HCT116 (cell line): ENCODE data around the gene PCSK2.

ENCODE experiments used
- EZH2phosphoT487 ChIP-seq: fragments of 200-600 bp; IDR thresholded peaks from 2 replicates; pipeline ENCODE4 v1.6.1; 2018; ENCODE audit warnings: antibody characterized with exemption, borderline replicate concordance
- POLR2AphosphoS5 ChIP-seq: IDR thresholded peaks from 2 replicates; pipeline ENCODE4 v1.6.1; 2011; ENCODE audit warnings: mild to moderate bottlenecking, low read depth, low read length, moderate library complexity
- RAD21 ChIP-seq: IDR thresholded peaks from 2 replicates; pipeline ENCODE4 v1.6.1; 2012; ENCODE audit warnings: low read depth, mild to moderate bottlenecking
- SIN3A ChIP-seq: IDR thresholded peaks from 2 replicates; pipeline ENCODE4 v1.6.1; 2012; ENCODE audit warnings: low read depth
- YY1 ChIP-seq: IDR thresholded peaks from 2 replicates; pipeline ENCODE4 v1.6.1; 2011; ENCODE audit warnings: low read length, low read depth, moderate library complexity, mild to moderate bottlenecking; ENCODE audit not compliant: insufficient replicate concordance; ENCODE audit errors: extremely low read depth
- TF ChIP-seq, protein P1 (sequence below), 3 experiments: fragments of 200-600 bp in 1 of 3; sonication (generic) in 1 of 3; IDR thresholded peaks in 2 of 3; conservative IDR thresholded peaks in 1 of 3; 2 replicates each; pipeline ENCODE4 v1.5.1; 2012 to 2017; ENCODE audit warnings: low read depth in 2 of 3, low read length in 2 of 3, antibody characterized with exemption in 1 of 3, borderline replicate concordance in 1 of 3, control low read depth in 1 of 3, mild to moderate bottlenecking in 1 of 3, mixed read lengths in 1 of 3, mixed run types in 1 of 3, moderate library complexity in 1 of 3; ENCODE audit not compliant: insufficient read depth in 1 of 3
- TF ChIP-seq, protein P2 (sequence below): IDR thresholded peaks from 2 replicates; pipeline ENCODE4 v1.6.1; 2012

DNA sequence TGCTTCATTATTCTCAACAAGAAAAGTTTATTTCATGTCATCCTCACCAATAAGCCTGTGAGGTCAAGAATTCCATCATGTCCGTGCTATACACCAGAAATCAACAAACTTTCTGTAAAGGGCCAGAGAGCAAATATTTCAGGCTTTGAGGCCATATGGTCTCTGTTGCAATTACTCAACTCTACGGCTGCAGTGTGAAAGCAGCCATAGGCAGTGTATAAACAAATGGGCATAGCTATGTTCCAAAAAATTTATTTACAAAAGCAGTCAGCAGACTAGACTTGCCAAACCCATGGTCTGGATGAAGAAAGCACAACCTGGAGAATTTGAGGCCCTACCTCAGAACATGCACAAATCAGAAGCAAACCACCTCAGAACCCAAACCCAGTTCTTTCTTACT, 118.5 kb downstream of the PCSK2 start:
- TF ChIP-seq, protein P1, sequence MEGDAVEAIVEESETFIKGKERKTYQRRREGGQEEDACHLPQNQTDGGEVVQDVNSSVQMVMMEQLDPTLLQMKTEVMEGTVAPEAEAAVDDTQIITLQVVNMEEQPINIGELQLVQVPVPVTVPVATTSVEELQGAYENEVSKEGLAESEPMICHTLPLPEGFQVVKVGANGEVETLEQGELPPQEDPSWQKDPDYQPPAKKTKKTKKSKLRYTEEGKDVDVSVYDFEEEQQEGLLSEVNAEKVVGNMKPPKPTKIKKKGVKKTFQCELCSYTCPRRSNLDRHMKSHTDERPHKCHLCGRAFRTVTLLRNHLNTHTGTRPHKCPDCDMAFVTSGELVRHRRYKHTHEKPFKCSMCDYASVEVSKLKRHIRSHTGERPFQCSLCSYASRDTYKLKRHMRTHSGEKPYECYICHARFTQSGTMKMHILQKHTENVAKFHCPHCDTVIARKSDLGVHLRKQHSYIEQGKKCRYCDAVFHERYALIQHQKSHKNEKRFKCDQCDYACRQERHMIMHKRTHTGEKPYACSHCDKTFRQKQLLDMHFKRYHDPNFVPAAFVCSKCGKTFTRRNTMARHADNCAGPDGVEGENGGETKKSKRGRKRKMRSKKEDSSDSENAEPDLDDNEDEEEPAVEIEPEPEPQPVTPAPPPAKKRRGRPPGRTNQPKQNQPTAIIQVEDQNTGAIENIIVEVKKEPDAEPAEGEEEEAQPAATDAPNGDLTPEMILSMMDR (IDR thresholded peaks at IDR 0.05 in 2 of 3, conservative IDR thresholded peaks at IDR 0.05 in 1 of 3; ENCODE audit: borderline replicate concordance in 1 of 3, insufficient read depth in 1 of 3, low read depth in 2 of 3, low read length in 2 of 3): no peak
- TF ChIP-seq POLR2AphosphoS5 (no peak), YY1 (no peak), RAD21 (no peak), SIN3A (no peak), EZH2phosphoT487 (no peak)
- TF ChIP-seq, protein P2, sequence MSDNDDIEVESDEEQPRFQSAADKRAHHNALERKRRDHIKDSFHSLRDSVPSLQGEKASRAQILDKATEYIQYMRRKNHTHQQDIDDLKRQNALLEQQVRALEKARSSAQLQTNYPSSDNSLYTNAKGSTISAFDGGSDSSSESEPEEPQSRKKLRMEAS: no peak
